ENCODE data around the gene IL10.

The IL10 gene

DNA sequence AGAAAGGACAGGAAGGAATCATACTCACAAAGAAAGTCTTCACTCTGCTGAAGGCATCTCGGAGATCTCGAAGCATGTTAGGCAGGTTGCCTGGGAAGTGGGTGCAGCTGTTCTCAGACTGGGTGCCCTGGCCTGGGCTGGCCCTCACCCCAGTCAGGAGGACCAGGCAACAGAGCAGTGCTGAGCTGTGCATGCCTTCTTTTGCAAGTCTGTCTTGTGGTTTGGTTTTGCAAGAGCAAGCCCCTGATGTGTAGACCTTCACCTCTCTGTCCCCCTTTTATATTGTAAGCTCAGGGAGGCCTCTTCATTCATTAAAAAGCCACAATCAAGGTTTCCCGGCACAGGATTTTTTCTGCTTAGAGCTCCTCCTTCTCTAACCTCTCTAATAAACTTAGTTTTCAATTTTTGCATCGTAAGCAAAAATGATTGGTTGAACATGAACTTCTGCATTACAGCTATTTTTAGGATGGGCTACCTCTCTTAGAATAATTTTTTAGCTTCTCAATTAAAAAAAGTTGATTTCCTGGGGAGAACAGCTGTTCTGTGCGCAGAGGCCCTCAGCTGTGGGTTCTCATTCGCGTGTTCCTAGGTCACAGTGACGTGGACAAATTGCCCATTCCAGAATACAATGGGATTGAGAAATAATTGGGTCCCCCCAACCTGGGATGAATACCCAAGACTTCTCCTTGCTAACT, at the start of gene IL10:
TSS of gene IL10 (minus strand) at position 252 of the 695 bp plus-strand sequence. CDS start at position 193, 59 bp downstream.
- no peak for DNase-seq

DNA sequence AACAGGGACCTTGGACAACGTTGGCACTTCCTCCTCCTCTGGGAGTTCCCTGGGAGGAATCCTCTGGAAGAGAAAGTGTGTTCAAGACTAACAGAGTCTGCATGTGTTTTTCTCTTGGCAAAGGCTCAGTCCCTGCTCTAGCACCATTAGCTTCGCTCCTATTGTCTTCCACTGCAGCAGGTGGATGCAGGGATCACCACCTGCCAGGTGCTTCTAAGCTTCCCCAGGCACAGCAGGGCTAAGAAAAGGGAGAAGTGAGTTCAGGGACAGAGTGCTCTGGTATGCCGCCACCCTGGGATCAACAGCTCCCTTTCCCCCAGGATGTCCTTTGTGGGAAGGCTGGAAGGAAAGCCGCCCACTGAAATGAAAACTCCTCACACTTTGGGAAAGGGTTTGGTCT, 49.2 kb upstream of the IL10 start:
- DNase-seq, result no peak

DNA sequence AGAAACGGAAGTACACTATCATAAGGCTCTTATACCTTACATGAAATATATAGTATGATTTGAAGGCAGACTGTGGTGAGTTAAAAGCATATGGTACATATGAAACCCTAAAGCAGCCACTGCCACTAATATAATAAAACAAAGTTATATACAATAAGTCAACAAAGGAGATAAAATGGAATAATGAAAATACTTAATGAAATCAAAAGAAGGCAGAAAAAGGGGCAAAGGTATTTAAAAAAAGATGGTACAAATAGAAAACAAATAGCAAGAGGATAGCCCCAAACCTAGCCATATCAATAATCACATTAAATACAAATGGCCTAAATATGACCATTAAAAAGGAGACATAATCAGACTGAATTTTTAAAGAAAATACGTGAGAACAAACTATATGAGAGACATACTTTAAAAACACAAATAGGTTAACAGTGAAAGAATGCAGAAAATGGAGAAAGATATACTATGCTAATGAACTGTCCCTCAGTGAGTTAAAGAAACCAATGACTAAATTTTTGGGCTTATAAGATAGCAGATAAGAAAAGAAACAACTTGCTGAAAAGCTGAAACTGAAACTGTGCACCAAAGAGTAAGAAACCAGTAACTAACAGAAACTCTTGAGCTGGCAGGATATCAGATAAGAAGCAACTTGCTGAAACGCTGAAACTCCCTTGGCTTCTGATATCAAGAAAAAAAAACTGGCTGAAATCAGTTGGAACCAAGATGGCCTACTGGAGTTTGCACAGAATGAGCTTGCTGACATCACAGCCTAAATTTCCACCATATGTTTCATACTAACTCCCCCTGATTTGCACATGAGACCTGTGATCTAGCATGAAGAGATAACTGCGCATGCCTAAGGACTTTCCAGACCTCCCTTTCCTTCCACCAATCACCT, 44.3 kb upstream of the IL10 start:
- DNase-seq, result peak; percentile 59

DNA sequence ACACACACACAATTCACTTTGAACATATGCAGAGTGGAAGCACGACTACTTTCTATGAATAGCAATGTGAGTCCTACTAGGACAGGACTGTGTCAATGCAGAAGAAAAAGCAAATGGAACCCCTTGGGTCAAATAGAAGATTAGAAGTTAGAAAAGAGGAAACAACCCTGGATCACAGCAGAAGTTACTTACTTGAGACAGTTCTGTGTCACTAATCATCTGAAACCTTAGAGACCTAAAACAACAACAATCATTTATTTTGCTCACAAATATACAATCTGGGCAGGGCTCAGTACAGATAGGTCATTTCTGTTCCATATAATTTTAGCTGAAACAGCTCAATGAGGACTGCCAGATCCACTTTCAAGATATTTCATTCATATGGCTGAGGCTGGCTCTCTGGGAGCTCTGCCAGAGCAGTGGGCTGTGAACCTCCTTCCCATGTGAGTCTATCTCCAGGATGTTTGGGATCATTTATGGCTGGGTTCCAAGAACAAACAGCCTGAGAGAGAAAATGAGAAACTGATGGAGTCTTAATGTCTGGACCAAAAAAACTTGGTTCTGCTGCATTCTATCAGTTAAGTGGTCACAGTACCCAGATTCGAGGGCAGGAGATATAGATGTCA, 42.5 kb upstream of the IL10 start:
- no peak for DNase-seq

DNA sequence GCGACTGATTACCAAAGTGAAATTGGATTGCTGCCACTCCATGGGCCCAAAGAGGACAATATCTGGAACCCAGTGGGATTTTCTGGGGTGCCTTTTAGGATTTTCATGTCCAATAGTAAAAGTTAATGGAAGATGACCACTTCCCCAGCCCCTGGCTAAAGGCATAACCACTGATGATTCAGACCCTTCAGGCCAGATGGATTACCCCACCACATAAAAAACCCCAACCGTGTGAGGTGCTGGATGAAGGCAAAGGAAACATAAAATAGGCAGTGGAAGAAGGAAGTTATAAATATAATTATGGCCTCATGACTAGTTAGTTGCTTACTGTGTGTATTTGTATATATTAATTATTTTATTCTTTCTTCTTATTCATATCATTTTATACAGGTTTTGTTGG, 40.2 kb upstream of the IL10 start:
- DNase-seq, result no peak

DNA sequence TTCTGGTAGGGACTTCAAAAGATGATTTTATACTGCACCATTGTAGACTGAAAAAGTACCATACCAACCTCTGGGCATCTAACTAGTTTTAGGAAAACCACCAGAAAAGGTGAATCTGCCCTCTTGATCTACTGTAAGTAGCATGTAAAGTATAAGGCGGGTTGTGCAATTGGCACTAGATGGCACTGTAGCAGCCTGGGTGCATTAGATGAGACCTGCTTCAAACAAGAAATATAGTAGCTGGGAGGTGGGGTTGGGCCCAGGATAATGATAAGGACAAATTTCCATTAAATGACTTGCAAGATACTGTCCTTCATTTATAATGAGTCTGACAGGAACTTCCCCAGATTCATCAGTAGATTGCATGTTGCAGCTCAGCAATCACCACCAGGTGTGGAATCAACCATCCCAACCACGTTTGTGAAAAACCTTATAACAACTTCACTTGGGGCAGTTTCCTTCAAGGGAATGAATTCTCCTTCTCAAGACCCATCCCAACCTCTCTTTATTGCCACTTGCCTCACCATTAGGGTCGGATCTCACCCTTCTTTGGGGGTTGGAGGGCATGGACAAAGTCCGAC, 37.3 kb upstream of the IL10 start:
- peak; percentile 50 for DNase-seq

DNA sequence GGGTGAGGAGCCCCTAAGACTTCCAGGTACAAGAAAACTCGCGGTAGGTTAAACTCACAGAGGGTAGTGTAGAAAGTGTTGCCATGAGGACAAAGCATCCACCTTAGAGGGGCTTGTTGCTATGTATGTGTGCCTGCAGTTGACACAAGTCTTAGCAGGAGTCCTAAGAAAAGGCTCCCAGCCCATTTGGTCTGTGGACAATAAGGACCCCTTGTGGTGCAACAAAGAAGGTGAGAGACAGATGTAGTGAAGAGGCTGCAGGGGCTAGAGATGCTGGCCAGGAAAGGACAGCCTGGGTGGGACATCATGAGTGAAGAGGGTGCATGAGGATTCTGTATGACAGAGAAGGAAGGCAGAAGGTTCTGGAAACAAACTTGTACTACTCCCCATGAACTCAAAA, 36.3 kb upstream of the IL10 start:
- peak; percentile 67 for DNase-seq

DNA sequence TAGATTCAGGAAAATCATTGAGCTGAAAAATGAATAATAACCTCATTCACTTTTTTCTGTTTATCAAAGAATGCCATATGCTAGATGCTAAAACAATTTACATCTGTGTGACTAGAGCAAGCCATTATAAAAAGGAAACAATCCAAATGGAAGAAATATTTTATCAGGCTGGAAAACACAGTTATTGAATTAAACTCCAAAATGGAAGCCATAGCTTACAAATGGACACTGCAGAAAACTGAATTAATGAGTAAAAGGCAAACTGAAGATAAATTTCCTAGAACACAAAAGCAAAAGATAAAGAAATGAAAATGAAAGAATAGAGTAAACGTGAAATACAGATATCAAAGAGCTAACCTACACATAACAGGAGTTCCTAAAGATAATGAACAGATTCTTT, 33.1 kb upstream of the IL10 start:
- DNase-seq, result no peak

DNA sequence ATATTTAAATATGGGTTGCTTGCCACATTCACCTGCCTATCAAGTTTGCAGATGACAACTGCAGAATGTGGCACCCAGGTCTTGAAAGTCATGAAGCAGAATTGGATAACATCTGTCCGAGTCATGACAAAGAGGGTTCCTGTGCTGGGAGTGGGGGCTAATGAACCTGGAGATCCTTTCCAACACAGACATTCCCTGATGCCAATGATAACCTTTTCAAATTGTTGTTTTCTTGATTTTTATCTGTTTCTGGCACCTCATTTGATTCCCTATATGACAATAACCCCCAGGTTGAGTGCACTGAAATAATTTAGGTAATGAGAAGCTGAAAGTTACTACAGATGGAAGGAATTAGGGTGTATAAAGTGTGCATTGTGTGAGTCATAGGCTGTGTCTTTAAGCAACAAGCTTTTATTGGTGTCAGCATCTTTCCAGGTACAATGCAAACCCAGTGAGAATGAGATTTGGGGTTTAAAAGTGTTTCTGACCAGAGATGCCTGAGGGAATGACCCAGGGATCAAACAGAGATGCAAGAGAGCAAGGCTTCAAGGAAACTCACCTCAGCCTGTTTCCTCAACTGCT, 32.0 kb upstream of the IL10 start:
- DNase-seq, result no peak

DNA sequence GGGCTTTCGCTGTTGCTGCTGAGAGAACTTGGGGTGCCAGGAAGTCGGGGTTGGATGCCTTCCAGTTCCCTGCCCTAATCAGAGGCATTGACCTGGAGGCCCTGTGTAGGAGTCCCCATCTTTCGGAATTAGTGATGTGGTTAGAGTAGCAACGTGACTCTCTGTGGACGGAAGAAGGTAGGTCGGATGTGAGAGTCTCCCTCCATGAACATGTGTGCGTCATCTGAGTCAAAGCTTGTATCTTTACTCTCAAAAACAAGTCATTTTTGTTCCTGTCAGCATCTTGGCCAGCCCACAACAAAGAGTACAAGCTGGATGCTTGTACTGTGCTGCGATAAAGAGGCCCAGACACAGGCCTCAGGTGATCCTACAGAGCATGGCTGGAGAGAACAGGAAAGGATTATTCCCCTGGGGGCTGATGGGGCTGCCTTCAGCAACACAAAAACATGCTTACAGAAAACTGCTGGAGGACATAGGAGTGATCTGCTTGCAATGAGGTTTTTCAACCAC, 31.0 kb upstream of the IL10 start:
- DNase-seq, result peak; percentile 87

DNA sequence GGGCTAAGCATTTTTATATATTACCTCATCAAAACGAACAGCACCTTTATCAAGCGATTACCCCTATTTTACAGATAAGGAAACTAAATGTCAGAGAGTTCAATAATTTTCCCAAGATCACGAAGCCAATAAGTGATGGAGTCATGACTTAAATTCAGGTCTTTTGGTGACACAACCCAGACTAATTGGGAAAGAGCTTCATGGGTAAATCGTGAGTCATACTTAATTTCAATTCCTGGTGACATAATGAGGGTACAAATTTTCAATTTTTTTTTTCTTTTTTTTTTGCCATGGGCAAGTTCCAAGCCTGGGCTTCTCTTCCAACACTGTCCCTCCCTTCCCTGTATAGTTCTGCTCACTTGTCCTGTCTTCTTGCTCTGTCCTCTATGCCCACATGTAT, 30.1 kb upstream of the IL10 start:
- DNase-seq, result no peak

DNA sequence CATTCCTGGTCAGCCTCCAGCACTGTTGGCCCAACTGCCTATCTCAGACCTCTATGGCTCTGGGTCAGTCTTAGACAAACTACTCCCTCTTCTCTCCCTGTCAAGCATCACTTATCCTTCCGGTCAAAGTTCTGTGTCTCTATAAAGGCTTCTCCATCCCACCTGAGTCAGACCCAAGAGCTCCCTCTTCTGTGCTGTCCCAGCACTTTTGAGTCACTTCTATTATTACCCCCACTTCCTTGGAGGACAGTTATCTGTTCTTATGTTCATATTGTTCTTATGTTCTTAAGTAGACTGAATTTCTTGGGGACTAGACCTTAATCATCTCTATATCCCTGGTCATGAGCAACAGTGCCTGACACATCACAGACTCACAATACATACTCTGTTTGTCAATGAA, 29.2 kb upstream of the IL10 start:
- DNase-seq, result no peak

DNA sequence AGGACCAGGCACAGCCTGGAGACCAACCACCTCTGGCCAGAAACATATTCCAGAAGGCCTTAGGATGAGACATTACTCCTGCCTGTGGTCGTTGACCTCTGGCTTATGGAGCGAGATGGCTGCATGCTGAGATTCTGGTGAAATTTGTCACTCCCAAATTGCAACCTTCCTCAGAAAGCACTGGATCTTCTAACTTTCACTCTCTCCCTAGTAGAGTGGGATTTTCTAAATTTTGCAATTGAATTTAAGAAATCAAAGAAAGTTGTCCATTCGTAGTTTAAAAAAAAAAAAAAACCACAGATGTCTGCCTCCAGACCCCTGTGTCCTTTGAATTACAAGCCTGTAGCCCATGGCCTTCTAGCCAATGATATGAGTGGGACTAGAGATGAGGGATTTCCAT, 28.6 kb upstream of the IL10 start:
- no peak for DNase-seq

DNA sequence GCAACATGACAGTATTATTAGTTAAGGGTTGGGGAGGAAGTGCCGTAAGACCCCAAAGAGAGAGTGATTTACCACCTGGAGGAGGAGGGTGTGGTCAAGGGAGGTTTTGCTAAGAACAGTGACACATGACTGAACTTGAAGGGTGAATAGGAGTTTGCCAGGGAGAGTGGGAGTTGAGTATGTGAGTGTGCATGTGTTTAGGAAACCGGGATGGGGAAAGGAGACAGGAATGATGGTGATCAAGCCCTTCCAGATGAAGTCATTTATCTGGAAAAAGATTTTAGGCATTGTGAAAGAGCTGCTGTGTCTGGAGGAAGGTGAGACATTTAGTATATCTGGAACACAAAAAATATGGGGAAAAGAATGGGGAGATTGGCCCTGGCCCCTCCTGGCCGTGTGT, 28.1 kb upstream of the IL10 start:
- no peak for DNase-seq

DNA sequence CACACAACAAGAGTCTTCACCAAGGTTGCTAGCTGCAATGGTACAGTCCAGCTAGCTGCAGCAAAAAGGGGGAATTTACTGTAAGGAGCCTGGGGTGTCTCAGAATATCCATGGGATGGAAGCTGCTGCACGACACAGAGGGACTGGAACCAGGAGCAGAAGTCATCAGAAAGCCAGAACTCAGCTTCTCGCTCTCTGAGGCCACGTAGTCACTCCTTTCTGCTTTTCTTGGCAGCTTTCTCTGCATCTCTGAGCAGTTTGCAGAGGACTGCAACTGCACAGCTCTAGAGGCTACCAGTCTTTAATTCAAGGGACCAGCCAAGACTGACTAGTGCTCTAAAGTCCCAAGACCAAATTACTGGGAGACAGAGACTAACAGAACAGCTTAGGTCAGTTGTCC, 27.0 kb upstream of the IL10 start:
- no peak for DNase-seq

DNA sequence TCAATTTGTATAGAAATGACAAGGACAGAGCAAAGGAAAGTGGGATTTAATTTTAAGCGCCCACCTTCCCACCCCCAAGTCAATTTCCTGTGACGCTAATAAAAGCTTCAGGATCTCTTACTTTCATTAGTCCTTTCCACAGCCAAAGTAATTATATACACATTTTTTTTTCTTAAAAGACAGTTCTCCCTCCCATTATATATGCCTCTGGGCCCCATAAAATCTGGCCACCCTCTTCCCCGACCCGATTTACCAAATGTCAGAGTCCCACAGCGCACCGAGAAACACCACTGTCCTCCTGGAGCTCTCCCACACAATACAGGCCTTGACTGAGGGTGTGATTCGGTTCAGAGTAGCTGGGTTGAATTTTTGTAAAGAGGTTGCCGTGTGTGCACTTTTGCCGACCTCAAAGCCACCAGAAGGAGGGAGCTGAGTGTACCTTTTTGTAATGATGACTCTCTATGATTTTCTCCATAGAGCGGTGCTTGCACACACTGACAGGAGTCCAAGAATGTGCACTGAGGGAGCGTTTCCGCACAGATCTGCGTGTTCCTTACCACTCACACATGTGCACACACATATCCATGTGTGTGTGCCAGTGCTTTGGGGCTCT, 26.2 kb upstream of the IL10 start:
- DNase-seq, result no peak

DNA sequence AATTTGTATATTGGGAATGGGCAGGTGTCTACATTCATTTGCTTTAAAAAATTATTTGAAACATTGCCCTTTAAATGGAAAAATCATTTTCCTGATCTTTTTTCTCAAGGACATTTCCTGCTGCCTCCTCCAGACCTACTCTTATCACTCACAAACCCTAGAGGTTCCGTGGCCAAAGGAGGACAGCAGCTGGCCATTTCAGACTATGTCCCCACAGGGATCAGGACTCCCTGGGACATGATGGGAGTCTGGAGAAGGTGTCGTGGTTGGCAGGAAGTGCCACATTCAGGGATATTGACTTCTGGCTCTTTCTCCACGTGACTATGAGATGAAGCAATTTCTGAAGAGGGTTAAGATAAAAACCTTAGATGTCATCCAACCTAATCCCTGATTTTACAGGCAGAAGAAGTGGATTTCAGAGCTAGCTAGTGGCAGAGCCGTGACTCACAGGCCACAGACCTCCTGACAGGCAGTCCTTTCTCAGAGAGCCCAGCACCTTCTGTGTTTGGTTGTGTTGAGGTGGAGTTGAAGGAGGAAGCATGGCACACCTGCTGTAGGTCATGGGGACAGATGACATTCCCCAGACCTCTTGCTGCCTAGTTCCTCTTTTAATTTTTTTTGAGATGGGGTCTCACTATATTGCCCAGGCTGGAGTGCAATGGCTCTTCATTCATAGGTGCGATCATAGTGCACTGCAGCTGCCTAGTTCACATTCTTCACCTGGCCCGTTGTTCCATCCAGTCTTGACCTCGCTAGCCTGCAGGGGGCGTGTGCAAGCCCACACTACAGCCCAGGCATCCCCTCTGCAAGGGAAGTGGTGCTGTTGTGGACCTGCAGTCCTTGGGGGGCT, 25.5 kb upstream of the IL10 start:
- DNase-seq, result peak; percentile 41

DNA sequence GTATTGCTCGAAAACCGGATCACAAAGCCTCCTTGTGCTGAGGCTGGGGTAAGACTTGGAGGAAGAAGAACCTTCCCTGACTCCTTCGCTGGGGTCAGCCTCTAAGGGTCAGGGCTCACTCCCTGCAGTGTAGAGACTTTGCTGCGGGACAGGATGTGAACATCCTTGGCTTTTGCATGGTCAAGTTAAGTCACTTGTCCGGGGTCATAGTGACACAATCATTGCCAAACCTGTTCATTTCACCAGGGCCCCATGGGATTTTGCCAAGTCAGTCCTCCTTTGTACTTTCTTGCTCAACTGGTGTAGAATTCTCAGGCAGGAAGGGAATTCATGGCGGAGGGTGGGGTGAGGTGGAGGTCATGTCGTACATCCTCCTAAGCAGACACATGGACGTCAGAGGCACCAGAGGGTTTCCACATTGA, 24.7 kb upstream of the IL10 start:
- no peak for DNase-seq

DNA sequence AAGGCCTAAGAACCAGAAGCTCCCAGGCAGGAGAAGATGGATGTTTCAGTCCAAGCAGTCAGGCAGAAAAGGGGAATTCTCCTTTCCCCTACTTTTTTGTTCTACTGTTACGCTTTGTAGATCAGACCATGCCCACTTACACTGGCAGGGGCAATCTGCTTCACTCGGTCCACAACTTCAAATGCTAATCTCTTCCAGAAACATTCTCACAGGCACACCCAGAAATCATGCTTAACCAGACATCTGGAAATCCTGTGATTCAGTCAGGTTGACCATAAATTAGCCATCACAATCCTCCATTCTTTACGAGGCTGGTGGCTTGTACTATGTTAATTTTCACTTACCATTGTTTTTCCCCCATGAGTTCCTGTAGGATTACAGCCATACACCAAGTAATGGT, 23.8 kb upstream of the IL10 start:
- no peak for DNase-seq

DNA sequence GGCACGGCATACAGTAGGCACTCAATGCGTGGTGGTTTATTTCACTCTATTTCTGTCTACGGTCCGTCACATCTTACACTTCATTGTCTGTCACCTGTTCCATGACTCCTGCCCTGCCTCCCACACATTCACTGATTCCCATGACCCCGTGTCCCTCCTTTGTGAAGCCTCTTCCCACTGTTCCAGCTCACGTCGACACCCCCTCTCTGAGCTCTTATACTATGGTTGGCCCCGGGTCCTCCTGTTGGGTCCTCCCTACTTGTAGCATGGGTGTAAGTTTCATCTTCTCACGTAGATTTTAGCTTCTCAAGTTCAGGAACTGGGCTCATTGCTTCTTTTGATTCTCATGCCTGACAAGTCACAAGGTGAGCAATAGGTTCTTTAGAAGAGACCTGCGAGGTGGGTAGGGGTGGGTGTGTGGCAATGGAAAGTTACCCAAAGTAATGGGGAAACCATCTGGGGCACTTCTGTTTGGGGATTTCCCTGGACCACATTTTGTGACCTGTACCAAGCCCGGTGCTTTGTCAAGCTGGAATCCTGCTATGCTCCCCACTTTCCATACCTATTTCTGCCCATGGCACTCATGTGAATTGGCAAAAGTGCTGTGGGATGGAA, 22.1 kb upstream of the IL10 start:
- DNase-seq, result no peak

DNA sequence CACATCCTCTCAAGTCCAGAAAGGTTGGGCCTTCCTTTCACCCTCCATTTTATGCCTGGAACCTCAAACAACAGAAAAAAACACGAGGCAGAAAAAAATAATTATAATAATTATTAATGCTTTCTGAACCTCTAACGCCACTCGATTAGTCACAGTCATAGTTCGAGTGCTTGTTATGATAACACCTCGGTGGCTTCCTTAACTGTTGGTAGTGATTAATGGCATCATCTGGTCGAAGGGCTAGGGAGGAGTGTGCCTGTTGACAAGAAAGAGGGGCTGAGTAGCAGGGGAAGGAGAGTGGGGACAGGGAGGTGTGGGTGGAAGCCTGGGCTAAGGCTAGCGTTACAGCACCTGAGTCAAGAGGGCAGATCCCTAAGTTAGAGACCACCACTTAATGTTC, 21.3 kb upstream of the IL10 start:
- DNase-seq, result no peak
